GM18519 (cell line): Measurements from ENCODE around the gene TIGD2.
A peak's percentile ranks its signal among the peaks of the same experiment; 100 is the strongest.
"Not testable (repeated sequence)": the region's sequence is repeated elsewhere in the genome, so short reads cannot be mapped to it uniquely, and the experiment has no call there.

ENCODE experiments used
- ATAC-seq: cut with Tn5 transposase; IDR thresholded peaks from one replicate; pipeline ENCODE4 v1.9.1; 2021; ENCODE audit warnings: mild to moderate bottlenecking, moderate library complexity; ENCODE audit not compliant: unreplicated experiment, low FRiP score

The TIGD2 gene

DNA sequence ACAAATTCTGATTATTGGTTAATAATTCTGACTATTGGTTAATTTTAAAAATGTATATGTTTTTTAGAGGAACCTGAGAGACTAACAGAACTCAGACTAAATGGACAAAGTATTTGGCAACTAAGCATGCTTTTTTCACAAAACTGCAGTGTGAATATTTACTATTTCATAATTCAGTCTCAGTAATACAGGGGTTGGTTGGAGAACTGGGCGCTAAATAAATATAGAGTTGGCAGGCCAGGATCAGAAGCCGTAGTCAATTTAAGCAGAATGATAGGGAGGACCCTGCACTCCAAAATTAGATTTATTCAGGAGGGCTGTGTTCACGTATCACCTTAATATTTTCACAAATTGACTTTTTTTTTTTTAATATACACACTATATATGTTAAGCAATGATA lies 5.8 kb downstream of the TIGD2 start:
- ATAC-seq: no peak

DNA sequence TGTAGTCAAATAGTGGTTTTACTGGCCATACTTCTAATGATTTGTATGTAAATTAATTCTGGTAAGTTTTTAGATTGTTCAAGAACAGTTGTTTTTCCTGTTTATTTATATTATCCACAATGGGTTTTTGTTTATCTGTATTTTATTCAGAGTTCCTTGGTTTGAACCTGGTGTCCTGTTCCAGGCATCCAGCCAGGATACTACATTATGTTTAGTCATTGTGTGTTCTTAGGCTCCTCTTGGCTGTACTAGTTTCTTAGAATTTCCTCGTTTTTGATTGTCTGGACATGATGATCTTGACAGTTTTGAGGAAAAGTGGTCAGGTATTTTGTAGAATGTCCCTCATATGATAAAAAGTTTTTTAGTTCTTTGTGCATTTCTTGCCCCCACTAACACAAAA lies 7.8 kb downstream of the TIGD2 start:
- no peak for ATAC-seq

- ATAC-seq: no peak
These were observed 8.5 kb downstream of the TIGD2 start for GRCh38 chr4:89119836-89120235.

DNA sequence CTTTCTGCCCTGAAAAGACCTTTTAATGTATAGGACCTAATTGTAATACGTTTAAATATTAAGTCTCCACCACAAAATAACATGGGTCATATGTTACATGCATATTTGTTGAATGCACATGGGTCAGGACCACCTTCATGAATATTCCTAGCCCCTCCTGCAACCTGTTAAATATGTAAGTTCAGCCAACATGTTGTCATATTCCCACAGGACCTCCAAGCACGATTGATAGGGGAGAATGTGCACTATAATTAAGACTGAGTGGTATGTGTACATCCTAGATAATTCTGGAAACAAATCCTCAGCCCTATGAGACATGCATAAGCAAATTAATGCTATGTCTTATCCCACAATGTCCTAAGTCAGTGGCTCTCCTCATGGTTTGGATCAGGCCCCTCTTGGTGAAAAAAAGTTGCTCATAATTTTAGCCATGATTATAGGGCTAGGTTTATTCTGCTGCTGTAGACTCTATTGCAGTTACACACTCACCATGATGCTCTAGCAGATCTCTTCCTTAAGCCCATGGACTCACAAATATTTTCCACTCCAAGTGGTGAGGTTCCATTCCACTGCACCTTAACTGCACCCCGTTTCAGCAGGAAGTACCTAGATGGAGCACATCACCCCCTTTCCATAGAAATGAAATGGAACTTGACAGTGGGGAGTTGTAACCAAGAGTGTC lies 10.2 kb downstream of the TIGD2 start:
- no peak for ATAC-seq

GRCh38 chr4:89123451-89123851 lies 12.1 kb downstream of the TIGD2 start:
- ATAC-seq: no peak

DNA sequence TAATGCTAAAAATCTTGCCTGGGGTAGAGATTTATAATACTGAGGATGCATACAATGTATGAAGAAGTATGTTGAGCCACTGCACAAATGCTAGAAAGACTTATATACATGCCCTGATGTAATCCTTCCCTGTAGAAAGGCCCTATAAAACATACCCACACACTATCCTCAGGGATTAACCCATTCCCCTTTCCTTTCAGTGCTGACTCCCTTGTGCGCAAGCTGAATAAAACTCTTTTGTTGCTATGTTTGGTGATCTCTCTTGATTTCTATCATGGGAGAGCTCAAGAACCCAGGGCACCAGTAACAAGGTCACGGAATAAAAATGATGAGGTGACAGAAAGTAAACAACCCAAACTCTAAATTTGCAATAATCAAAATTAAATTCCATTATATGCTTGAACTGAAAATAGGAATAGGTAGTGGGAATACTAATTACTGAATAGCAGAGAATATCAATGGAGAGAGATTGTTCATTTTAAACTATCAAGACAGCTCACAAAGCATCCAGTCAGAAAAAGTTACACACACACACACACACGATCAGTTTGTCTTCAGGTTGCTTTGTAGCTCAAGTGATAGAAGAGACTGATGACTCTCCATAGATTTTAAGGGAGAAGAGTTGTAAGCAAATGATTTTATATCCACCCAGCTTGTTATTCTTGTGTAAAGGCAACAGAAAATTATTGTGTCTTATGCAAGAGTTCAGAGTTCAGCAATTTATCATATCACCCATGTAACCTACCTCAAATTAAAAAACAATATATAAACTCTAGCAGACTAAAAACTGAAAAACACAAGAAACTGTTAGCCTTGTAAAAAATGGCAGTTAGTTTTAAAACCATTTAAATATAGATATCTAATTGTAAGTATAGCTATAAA lies 14.8 kb downstream of the TIGD2 start:
- ATAC-seq: no peak

DNA sequence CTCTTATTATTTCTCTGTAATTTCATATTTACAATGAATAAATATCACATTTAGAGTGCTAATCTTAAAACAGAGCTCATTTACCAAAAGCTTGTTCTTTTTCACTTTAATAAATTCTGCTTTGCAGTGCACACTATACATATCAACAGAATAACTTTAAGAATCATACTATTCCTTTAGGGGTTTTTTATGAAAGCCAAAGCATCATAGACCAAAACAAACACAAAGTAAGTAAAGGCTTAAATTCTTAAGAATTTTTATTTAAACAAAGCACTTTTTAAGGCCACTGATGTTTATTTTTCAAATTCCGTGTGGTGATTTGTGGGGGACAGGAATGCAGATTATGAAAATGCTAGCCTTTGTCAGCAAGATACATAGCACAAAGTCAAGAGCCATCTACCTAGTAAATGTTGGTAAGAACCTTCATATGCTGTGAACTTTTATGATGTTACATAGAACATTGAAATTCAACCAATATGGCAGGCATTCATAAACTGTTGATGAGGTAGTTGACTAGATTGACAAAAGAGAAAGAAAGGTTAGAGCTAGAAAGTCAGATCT lies 17.8 kb downstream of the TIGD2 start:
- no peak for ATAC-seq

- ATAC-seq: no peak
These were observed 23.5 kb downstream of the TIGD2 start for GRCh38 chr4:89134775-89135319.

- no peak for ATAC-seq
These were observed 25.2 kb downstream of the TIGD2 start for GRCh38 chr4:89136525-89136924.

DNA sequence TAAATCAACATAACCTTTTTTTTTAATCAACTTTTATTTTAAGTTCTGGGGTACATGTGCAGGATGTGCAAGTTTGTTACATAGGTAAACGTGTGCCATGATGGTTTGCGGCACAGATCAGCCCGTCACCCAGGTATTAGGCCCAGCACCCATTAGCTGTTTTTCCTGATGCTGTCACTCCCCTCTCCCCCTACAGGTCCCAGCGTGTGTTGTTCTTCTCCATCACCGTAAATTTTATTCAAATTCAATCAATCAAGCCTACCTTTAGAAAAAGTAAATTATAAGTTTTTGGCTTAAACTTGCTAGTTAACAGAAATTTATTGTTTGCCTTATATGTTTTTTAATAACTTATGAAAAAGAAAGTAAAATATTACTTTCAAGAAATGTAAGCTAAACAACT lies 25.9 kb downstream of the TIGD2 start:
- no peak for ATAC-seq

DNA sequence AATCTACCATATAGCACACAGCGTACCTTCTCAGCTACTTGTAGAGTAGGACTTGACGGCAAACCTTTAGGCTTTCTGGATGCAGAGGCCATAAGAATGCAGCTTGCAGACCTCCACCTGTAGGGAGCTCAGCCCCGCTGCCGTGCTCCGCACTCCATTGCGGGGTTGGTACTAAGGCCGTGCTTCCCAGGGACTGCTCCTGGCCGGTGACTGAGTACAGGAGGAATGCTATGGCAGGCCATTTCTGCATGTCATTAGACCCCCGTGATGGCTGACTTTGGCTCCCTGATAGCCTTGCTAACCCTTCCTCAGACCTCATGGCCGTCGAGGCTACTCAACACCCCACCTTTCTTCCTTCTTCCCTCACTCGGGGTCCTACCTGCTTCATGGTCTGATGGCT lies 26.4 kb downstream of the TIGD2 start:
- no peak for ATAC-seq

DNA sequence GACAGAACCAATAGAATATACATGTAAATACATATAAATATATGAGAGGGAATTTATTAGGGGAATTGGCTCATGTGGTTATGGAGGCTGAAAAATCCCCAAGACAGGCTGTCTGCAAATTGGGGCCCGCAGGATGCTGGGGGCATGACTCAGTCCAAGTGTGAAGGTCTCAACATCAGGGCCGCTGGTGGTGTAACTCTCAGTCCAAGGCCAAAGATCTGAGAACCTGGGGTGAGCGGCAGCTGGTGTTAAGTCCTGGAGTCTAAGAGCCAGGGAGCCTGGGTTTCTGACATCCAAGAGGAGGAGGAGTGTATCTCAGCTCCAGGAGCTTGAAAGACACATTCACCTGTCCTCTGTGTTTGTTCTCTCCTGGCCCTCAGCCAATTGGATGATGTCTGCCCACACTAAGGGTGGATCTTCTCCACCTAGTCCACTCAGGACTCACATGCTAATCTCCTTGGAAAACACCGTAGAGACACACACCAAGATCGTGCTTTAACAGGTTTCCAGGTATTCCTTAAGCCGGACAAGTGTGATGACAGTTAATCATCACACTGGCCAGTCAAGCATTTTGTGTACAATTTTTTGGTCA lies 28.9 kb downstream of the TIGD2 start:
- ATAC-seq: no peak

DNA sequence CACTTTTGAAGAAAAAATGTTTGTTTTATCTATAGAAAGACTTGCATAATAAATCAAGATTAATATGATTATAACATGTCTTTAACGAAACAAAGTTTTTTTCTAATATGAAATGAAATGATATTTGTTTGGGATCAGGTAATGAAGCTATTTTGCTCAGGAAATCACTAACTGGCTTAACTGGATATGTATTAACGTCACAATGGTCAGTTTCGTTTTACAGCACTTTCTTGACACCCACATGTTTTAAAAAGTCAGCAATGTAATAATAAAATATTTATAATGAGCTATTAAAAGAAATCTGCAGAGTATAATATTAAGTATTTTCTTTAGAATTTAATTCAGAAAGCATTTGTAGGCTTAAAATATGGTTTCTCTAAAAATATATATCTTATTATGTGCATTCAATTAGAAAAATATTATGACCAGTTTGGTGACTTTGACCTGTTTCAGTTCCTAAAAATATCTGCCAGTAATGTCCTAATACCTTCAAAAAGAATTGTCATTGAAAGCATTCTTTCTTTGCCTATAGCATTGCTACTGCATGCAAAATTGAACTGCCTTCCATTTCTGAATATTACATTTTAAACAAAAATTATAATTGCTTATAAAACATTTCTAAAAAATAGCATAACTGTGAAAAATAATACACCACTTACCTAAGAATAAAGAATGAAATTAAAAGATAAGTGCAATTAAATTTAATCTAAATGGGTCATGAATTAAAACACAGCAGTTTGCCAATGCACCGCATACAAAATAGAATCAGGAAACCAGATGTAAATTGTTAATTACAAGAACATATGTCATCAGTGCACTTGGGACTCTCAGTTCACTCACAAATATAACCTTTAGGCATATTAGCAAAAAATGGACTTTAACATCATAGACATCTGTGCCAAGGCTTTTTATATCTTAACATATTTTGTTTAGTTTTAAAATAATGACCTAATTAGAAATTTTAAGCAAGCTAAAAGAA lies 31.6 kb downstream of the TIGD2 start:
- ATAC-seq: peak; percentile 95

GRCh38 chr4:89144652-89145051 lies 33.3 kb downstream of the TIGD2 start:
- not testable (repeated sequence) for ATAC-seq

DNA sequence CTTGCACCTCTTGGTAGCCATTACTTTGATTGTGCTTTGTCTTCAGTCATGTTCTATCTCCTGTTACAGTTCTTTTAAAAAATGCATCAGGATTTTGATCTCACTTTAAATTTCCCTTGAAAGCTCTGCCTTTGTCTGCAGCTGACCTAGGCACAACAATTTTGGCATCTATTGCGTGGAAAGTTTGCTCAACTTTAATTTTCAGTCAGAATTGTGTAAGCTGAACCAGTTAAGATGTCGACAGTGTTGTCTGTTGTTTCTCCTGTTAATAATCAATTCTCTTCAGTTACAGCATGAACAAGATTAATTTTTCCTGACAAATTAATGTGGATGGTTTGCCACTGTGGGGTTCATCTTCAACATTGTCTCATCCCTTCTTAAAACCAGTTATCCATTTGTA lies 34.9 kb downstream of the TIGD2 start:
- no peak for ATAC-seq

DNA sequence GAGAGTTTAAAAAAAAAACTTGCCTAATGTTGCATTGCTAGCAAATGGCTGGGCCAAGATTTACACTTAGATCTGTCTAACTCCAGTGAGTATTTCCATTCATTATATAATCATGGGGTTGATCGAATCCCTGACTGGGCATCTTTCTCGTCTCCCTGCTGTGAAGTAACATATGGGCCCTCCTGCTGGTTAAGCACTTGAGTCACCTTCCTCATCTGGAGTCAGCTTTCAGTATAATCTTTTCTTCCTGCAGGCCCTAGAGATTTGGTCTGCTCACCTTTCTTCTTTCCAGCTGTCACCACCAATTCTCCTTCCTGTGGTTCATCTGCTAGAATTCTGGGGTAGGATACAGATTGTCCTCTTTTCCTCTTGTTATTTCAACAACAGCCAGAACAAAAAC lies 41.6 kb downstream of the TIGD2 start:
- ATAC-seq: no peak

GRCh38 chr4:89156174-89156914 lies 45.0 kb downstream of the TIGD2 start:
- ATAC-seq: no peak

- no peak for ATAC-seq
These were observed 46.2 kb downstream of the TIGD2 start for GRCh38 chr4:89157488-89158024.
